ENCODE results near the gene TANGO6. TPM values are rescaled to one million over a fixed set of nuclear protein-coding genes. Genes with fewer than 3 reads are reported as not detected.
"Not testable (repeated sequence)": the region's sequence is repeated elsewhere in the genome, so short reads cannot be mapped to it uniquely, and the experiment has no call there.

TANGO6 gene
- total and polyA plus RNA-seq, 2 of the 8 experiments (the other 6 are each of a cell fraction or from before 2014, with no cell fraction given): 5.0 to 19.5 TPM

DNA sequence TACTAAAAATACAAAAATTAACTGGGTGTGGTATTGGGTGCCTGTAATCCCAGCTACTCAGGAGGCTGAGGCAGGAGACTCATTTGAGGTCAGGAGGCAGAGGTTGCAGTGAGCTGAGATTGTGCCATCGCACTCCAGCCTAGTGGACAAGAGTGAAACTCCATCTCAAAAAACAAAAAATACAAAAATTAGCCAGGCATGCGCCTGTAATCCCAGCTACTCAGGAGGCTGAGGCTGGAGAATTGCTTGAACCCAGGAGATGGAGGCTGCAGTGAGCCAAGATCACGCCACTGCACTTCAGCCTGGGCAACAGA, 208.1 kb downstream of the TANGO6 start:
- POLR2A ChIA-PET (ENCODE audit: partially characterized antibody): not testable (repeated sequence)
- 88% methylated on average over 3 of the region's 3 CpGs; no CpG with 5 or more reads in 1 of the 2 experiments for whole genome bisulfite sequencing, 2 experiments (ENCODE audit: extremely low coverage in 1 of 2, insufficient coverage in 1 of 2, insufficient read length in 1 of 2, insufficient replicate concordance in 2 of 2, low coverage in 1 of 2, low lambda C conversion rate in 2 of 2, missing lambda C conversion rate in 1 of 2)
- CTCF ChIA-PET (ENCODE audit: partially characterized antibody): interaction anchor here (0.6 to 4.4 kb wide), 10 partner anchors 9 to 150 kb away, joined by 3 to 26 read pairs (median 3); no protein-coding TSS in a partner anchor

More for the DNA sequence above, 208.1 kb downstream of the TANGO6 start:
- not testable (repeated sequence) for H4K91ac ChIP-seq (replicated peaks; ENCODE audit: insufficient read length, low read length); DNase-seq (ENCODE audit: low read depth in 1 of 2, low spot score in 2 of 2); H4K8ac ChIP-seq (ENCODE audit: extremely low read depth, insufficient read depth, low read length); H3K27ac ChIP-seq (ENCODE audit: low read depth, low read length); H3K9ac ChIP-seq (replicated peaks in 1 of 4; ENCODE audit: extremely low read depth in 1 of 4, low read depth in 3 of 4, low read length in 3 of 4); H2BK20ac ChIP-seq (ENCODE audit: low read length); H2AK5ac ChIP-seq (ENCODE audit: low read depth, low read length); H3K23me2 ChIP-seq (ENCODE audit: low read depth, low read length); H4K5ac ChIP-seq (ENCODE audit: insufficient read length, low read depth, low read length); H3K9me3 ChIP-seq (ENCODE audit: insufficient read depth in 2 of 2, low read depth in 1 of 2, low read length in 1 of 2); H3K79me1 ChIP-seq (ENCODE audit: low read depth, low read length); H2BK5ac ChIP-seq (ENCODE audit: low read depth, low read length); H3K23ac ChIP-seq (ENCODE audit: insufficient read length); H3K4ac ChIP-seq (replicated peaks; ENCODE audit: insufficient read length, low read depth, low read length); H3K27me3 ChIP-seq (replicated peaks in 1 of 4; ENCODE audit: control insufficient read depth in 3 of 4, extremely low read depth in 1 of 4, insufficient read depth in 3 of 4, low read length in 3 of 4); FAIRE-seq; H3K56ac ChIP-seq (replicated peaks; ENCODE audit: insufficient read length, low read depth, low read length); H3K4me3 ChIP-seq (ENCODE audit: extremely low read depth in 1 of 4, insufficient read depth in 2 of 4, low read depth in 3 of 4, low read length in 4 of 4); H2AFZ ChIP-seq (ENCODE audit: low read length); H3K4me2 ChIP-seq (ENCODE audit: insufficient read depth in 1 of 2, low read depth in 2 of 2, low read length in 2 of 2); H2BK12ac ChIP-seq (ENCODE audit: low read depth, low read length); H4K20me1 ChIP-seq (replicated peaks in 1 of 2; ENCODE audit: control insufficient read depth in 1 of 2, insufficient read depth in 2 of 2, low read length in 2 of 2); H3K14ac ChIP-seq (ENCODE audit: insufficient read length); H2BK15ac ChIP-seq (ENCODE audit: low read length); H3K36me3 ChIP-seq (ENCODE audit: control insufficient read depth in 2 of 4, insufficient read depth in 4 of 4, low read length in 3 of 4); H3K4me1 ChIP-seq (replicated peaks in 1 of 4; ENCODE audit: control insufficient read depth in 3 of 4, insufficient read depth in 4 of 4, low read length in 3 of 4); H2BK120ac ChIP-seq (replicated peaks; ENCODE audit: low read depth, low read length); H3K18ac ChIP-seq (ENCODE audit: extremely low read depth, low read length); H3K79me2 ChIP-seq (ENCODE audit: control insufficient read depth in 1 of 2, insufficient read depth in 2 of 2, low read length in 2 of 2)
- TF ChIP-seq, protein P1, sequence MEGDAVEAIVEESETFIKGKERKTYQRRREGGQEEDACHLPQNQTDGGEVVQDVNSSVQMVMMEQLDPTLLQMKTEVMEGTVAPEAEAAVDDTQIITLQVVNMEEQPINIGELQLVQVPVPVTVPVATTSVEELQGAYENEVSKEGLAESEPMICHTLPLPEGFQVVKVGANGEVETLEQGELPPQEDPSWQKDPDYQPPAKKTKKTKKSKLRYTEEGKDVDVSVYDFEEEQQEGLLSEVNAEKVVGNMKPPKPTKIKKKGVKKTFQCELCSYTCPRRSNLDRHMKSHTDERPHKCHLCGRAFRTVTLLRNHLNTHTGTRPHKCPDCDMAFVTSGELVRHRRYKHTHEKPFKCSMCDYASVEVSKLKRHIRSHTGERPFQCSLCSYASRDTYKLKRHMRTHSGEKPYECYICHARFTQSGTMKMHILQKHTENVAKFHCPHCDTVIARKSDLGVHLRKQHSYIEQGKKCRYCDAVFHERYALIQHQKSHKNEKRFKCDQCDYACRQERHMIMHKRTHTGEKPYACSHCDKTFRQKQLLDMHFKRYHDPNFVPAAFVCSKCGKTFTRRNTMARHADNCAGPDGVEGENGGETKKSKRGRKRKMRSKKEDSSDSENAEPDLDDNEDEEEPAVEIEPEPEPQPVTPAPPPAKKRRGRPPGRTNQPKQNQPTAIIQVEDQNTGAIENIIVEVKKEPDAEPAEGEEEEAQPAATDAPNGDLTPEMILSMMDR (IDR thresholded peaks at IDR 0.05; ENCODE audit: control extremely low read depth in 1 of 3, insufficient read depth in 1 of 3, low read depth in 1 of 3, low read length in 3 of 3): peak in 1 of 3 experiments; percentile 7; a peak in 1 of 4 replicates
